Activated CD8-positive, alpha-beta T cell treated with anti-CD3 and anti-CD28 coated beads, Interleukin-2, amount 10 ng/mL, durations not matched to agents 7 days and 5 days (primary cell): ENCODE results near the gene CREG1. TPM values are rescaled to one million over a fixed set of nuclear protein-coding genes. Genes with fewer than 3 reads are reported as not detected.
"Not testable (repeated sequence)": the region's sequence is repeated elsewhere in the genome, so short reads cannot be mapped to it uniquely, and the experiment has no call there.

ENCODE experiments used
- ATAC-seq: fragments of 150-1000 bp; cut with Tn5 transposase; one replicate; pipeline ENCODE4 v1.10.0; 2021; ENCODE audit warnings: moderate library complexity
- CTCF ChIA-PET: fragments of 350-600 bp; sonication (Branson Sonifier 250); formaldehyde crosslinking; loops from one replicate; lab custom pipeline; 2021; ENCODE audit warnings: antibody characterized with exemption; lab: Charles Lee
- POLR2A ChIA-PET: fragments of 350-600 bp; sonication (Branson Sonifier 250); formaldehyde crosslinking; loops from one replicate; lab custom pipeline; 2021; ENCODE audit warnings: antibody characterized with exemption; lab: Charles Lee
- DNase-seq: peaks from one replicate; pipeline ENCODE4 v3.0.0-alpha.2; 2020
- H3K27ac Mint-ChIP-seq: one replicate; pipeline ENCODE4 v1.8.0; 2021; ENCODE audit warnings: mild to moderate bottlenecking, mixed read lengths
- H3K27me3 Mint-ChIP-seq: one replicate; pipeline ENCODE4 v1.8.0; 2021; ENCODE audit warnings: low read depth, mixed read lengths
- H3K36me3 Mint-ChIP-seq: one replicate; pipeline ENCODE4 v1.8.0; 2021; ENCODE audit warnings: low read depth, mixed read lengths
- H3K4me1 Mint-ChIP-seq: one replicate; pipeline ENCODE4 v1.8.0; 2021; ENCODE audit warnings: low read depth, mixed read lengths
- H3K4me3 Mint-ChIP-seq: one replicate; pipeline ENCODE4 v1.8.0; 2021; ENCODE audit warnings: mild to moderate bottlenecking, mixed read lengths
- H3K9me3 Mint-ChIP-seq: one replicate; pipeline ENCODE4 v1.8.0; 2022; ENCODE audit warnings: mixed read lengths; ENCODE audit not compliant: insufficient read depth
- total RNA-seq, 2 experiments: library from RNA; stranded (reverse); gene quantifications; one replicate each; pipeline ENCODE4 v1.2.3, GENCODE V29; 2021

Gene CREG1
- total RNA-seq, 2 experiments from 2014 or later, result 7.3 to 7.7 TPM

DNA sequence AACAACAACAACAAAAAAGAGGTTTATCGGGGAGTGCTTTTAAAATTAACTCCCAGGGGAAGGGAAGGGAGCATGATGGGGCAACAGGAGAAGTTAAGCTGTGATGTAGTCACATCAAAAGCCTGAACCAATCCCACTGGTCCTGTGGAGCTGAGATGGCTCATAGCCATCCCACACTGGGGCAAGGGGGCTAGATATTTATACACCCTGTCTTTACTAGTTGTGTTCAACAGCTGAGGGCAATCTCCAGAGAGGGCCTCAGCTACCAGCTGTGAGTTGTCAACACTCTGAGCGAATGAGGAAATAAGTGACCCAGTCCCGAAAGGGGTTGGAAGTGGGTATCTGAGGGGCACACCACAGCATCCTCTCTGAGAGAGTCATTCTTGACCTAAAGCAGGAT is 31.0 kb upstream of the CREG1 start:
- H3K27me3 Mint-ChIP-seq, result peaks cover 2% of the 10 kb centered on the region
- POLR2A ChIA-PET, result interaction anchor here (0.5 kb wide), 1 partner anchor 470 kb away, joined by 3 read pairs; no protein-coding TSS in a partner anchor
- H3K27ac Mint-ChIP-seq, result no peak overlapping the region
- ATAC-seq, result no peak
- no peak for DNase-seq
- H3K4me1 Mint-ChIP-seq, result no peaks in the 10 kb centered on the region
- H3K4me3 Mint-ChIP-seq, result no peak overlapping the region
- H3K36me3 Mint-ChIP-seq, result no peaks in the 10 kb centered on the region
- no peaks in the 10 kb centered on the region for H3K9me3 Mint-ChIP-seq
- CTCF ChIA-PET, result interaction anchor here (0.6 kb wide), 1 partner anchor 334 kb away, joined by 3 read pairs; no protein-coding TSS in a partner anchor

DNA sequence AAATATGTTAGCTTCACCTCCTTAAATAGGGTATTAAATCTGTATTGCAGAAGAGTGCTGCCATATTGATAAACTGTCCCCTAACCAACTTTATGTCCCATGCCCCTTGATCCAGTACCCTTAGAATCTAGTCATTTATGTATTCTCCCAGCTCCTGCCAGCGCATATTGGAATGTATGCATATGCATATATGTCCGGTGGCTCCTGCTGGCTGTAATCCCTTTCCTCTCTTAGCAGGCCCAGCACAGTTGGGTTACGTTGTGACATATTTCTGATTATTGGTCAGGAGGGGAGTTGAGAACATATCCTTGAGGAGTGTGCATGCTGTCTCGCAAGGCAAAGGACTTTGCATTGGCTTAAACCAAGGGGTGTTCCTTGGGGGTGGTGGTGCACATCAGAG is 29.2 kb upstream of the CREG1 start:
- POLR2A ChIA-PET, result no interaction called here
- CTCF ChIA-PET, result no interaction called here
- H3K9me3 Mint-ChIP-seq, result no peaks in the 10 kb centered on the region

DNA sequence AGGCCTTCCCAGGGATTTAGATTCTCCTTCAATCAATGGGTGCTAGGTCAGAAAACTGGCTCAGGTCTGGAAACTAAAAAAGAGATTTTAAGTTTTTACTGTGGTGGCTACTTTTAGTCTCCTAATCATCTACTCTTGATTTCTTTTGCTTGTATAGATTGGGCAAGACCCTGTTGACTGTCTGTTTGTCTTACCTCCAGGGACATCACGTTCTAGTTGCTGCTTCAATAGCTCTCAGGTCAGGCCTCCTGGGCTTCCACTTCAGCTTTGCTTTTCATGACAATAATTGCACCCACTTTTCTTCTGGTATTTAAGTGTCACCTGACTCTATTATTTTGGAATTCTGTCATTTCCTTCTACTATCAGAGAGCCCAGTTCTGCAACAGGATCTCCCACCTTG is 28.5 kb upstream of the CREG1 start:
- no peak for ATAC-seq
- ChIA-PET POLR2A (no interaction called here), CTCF (no interaction called here)

More for the DNA sequence above, 29.2 kb upstream of the CREG1 start:
- peaks cover 13% of the 10 kb centered on the region for H3K27me3 Mint-ChIP-seq
- no peaks in the 10 kb centered on the region for H3K36me3 Mint-ChIP-seq
- ATAC-seq (no peak), DNase-seq (no peak)
- no peaks in the 10 kb centered on the region for H3K4me1 Mint-ChIP-seq
- H3K4me3 Mint-ChIP-seq, result no peak overlapping the region
- no peak overlapping the region for H3K27ac Mint-ChIP-seq

DNA sequence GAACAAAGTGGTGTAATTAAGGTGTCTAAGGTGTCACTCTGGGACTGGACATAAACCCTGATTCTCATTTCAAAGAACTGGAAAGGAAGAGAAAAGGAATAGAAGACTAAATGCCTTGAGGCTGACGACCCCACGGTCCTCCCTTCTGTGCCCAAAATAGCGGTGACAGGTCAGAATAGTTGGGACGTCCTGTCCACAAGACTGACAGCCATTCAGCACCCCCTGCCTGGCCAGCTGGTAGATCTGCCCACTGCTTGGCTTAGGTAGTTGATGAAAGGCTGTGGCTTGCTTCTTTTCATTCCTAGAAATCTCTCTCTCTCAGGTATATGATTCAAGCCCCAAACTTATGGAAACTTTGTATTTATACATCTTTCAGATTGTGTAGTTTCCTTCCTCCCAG is 26.4 kb upstream of the CREG1 start:
- ChIA-PET POLR2A (no interaction called here), CTCF (no interaction called here)
- Mint-ChIP-seq H3K27me3 (peaks cover 32% of the 10 kb centered on the region), H3K27ac (no peak overlapping the region), H3K36me3 (no peaks in the 10 kb centered on the region), H3K4me3 (no peak overlapping the region), H3K4me1 (no peaks in the 10 kb centered on the region), H3K9me3 (no peaks in the 10 kb centered on the region)
- DNase-seq (no peak), ATAC-seq (no peak)

More for the DNA sequence above, 28.5 kb upstream of the CREG1 start:
- Mint-ChIP-seq H3K27ac (no peak overlapping the region), H3K27me3 (peaks cover 17% of the 10 kb centered on the region), H3K4me3 (no peak overlapping the region), H3K36me3 (no peaks in the 10 kb centered on the region), H3K9me3 (no peaks in the 10 kb centered on the region), H3K4me1 (no peaks in the 10 kb centered on the region)
- no peak for DNase-seq

DNA sequence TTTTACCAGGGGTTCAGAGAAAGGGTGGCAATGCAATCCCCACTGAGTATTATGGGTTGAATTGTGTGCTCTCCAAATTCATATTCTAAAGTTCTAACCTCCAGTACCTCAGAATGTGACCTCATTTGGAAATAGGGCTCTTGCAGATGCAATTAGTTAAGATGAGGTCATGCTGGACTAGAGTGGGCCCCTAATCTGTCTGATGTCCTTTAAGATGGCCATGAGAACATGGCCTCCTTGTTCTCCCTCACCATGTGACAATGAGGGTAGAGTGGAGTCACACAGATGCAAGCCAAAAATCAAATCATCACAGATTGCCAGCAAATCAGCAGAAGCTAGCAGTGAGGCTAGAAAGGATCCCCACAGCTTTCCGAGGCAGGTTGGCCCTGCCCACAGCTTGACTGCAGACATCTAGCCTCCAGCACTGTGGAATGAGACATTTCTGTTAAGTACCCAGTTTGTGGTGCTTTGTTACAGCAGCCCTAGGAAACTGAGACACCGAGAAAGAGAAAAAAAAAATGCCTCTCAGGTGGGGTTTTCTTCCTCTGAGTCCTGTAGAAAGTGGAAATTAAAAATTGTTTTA is 25.5 kb upstream of the CREG1 start:
- Mint-ChIP-seq H3K4me1 (no peaks in the 10 kb centered on the region), H3K9me3 (no peaks in the 10 kb centered on the region), H3K36me3 (no peaks in the 10 kb centered on the region), H3K27ac (no peak overlapping the region), H3K4me3 (no peak overlapping the region), H3K27me3 (peaks cover 33% of the 10 kb centered on the region)
- ChIA-PET CTCF (no interaction called here), POLR2A (no interaction called here)
- no peak for DNase-seq
- no peak for ATAC-seq

DNA sequence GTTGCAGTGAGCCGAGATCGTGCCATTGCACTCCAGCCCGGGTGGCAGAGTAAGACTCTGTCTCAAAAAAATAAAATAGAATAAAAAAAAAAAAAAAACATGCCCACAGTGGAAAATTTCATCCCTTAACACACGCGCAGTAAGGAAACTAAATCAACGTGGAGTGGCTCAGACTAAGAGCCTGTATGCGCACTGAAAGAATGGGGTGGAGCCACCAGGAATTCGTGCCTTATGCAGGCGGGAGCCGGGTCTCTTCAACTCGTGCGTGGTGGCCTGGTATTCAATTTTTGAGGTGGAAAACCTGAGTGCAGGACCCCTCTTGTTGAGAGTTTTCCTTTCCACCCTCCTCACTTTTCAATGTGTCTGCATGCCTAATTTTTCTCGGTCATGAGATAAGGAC is 22.1 kb upstream of the CREG1 start:
- H3K4me1 Mint-ChIP-seq, result no peaks in the 10 kb centered on the region
- no peaks in the 10 kb centered on the region for H3K9me3 Mint-ChIP-seq
- no peak overlapping the region for H3K27ac Mint-ChIP-seq
- DNase-seq (no peak), ATAC-seq (no peak)
- ChIA-PET CTCF (interaction anchor here (1.4 to 1.8 kb wide), 2 partner anchors 11 to 18 kb away, joined by 3 to 5 read pairs; no protein-coding TSS in a partner anchor), POLR2A (no interaction called here)
- H3K36me3 Mint-ChIP-seq, result peaks cover 2% of the 10 kb centered on the region
- peaks cover 36% of the 10 kb centered on the region for H3K27me3 Mint-ChIP-seq
- H3K4me3 Mint-ChIP-seq, result no peak overlapping the region

DNA sequence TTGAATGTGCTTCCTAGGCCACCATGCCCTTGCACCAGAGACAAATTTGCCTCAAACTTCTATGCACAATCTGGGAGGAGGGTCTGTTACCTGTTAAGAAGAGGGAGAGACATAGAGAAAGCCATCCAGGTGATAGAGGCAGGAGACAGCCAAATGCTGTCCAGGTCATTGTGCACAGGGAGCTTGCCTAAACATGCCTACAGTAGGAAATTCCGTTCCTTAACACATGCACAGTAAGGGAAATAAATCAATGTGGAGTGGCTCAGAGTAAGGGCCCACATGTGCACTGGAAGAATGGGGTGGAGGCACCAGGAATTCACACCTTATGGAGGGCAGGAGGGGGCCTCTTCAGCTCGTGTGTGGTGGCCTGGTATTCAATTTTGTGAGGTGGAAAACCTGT is 19.5 kb upstream of the CREG1 start:
- no peaks in the 10 kb centered on the region for H3K4me1 Mint-ChIP-seq

DNA sequence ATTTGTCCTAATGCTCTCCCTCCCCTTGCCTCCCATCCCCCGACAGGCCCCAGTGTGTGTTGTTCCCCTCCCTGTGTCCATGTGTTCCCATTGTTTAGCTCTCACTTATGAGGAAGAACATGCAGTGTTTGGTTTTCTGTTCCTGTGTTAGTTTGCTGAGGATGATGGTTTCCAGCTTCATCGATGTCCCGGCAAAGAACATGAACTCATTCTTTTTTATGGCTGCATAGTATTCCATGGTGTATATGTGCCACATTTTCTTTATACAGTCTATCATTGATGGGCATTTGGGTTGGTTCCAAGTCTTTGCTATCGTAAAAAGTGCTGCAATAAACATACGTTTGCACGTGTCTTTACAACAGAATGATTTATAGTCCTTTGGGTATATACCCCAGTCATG is 17.1 kb upstream of the CREG1 start:
- DNase-seq, ATAC-seq, CTCF ChIA-PET, H3K9me3 Mint-ChIP-seq, H3K4me3 Mint-ChIP-seq, H3K27ac Mint-ChIP-seq, H3K36me3 Mint-ChIP-seq, H3K4me1 Mint-ChIP-seq: not testable (repeated sequence)
- POLR2A ChIA-PET, result interaction anchor here (1.2 kb wide), 1 partner anchor 67 kb away, joined by 3 read pairs; no protein-coding TSS in a partner anchor
- H3K27me3 Mint-ChIP-seq, result peaks cover 16% of the 10 kb centered on the region

More for the DNA sequence above, 19.5 kb upstream of the CREG1 start:
- H3K4me3 Mint-ChIP-seq, result no peak overlapping the region
- CTCF ChIA-PET, result interaction anchor here (1.1 to 1.9 kb wide), 3 partner anchors 64 to 115 kb away, joined by 3 to 4 read pairs (median 3); no protein-coding TSS in a partner anchor
- no peaks in the 10 kb centered on the region for H3K9me3 Mint-ChIP-seq
- POLR2A ChIA-PET, result no interaction called here
- peaks cover 32% of the 10 kb centered on the region for H3K27me3 Mint-ChIP-seq
- peaks cover 2% of the 10 kb centered on the region for H3K36me3 Mint-ChIP-seq
- DNase-seq (no peak), ATAC-seq (no peak)
- no peak overlapping the region for H3K27ac Mint-ChIP-seq

DNA sequence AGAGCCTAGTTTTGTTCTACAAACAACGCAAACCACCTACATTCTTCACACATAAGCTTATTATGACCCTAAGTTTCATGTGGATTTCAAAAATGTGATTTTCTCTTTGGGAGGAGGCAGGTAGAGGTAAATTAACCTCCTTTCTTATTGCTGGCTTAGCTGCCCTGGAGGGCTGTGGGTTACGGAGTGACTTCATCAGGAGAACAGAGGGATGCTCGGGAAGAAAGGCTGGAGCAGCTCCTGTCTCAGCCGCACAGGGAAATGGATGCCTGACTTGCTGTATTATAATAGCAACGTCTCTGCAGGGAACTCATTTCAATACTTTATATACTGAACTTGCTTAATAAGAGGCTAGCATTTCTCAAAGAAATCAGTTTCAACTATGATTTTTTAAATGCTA is 14.1 kb upstream of the CREG1 start:
- ATAC-seq, result no peak

DNA sequence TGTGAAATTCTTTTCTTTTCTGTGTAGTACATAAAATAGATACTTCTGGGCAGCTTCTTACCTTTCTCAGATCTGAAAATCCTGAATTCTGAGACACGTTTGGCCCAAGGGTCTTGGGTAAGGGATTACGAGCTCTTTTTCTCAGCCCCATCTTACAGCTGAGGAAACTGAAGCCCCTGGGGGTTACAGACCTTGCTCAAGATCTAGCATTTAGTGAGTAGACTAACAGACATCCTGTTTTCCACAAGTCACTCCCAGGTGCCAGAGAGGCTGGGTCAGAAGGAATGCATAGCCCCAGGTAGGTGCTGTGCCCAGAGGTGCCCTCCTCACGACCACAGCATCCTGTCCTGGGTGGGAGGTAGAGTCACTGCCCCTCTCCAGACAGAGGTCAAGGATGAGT is 13.2 kb upstream of the CREG1 start:
- POLR2A ChIA-PET, result no interaction called here

More for the DNA sequence above, 14.1 kb upstream of the CREG1 start:
- Mint-ChIP-seq H3K9me3 (no peaks in the 10 kb centered on the region), H3K4me1 (no peaks in the 10 kb centered on the region), H3K27me3 (peaks cover 9% of the 10 kb centered on the region), H3K27ac (no peak overlapping the region), H3K36me3 (no peaks in the 10 kb centered on the region), H3K4me3 (no peak overlapping the region)
- DNase-seq, result no peak
- ChIA-PET CTCF (interaction anchor here (1.1 to 1.4 kb wide), 3 partner anchors 9 to 33 kb away, joined by 3 read pairs; no protein-coding TSS in a partner anchor), POLR2A (no interaction called here)

DNA sequence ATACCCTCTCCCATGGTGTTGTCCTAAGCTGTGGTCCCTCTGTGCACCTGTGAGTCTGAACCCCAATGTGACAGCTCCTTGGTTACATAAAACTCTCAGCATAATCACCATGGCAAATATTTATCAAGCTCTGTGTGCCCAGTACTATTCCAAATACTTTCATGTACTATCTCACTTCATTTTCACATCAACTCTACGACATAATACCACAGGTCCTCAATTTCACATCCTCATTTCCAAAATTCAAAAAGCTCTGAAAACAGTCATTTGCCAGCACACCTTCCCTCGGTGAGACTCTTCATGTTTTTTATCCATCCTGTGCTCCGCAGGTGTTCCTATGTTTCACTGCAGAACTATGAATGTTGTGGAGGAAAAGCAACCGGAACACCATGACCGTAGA is 12.4 kb upstream of the CREG1 start:
- H3K9me3 Mint-ChIP-seq, result no peaks in the 10 kb centered on the region
- no peaks in the 10 kb centered on the region for H3K4me1 Mint-ChIP-seq
- H3K4me3 Mint-ChIP-seq, result no peak overlapping the region
- no peak for DNase-seq
- no peak for ATAC-seq
- ChIA-PET POLR2A (no interaction called here), CTCF (interaction anchor here (1.1 to 2.8 kb wide), 5 partner anchors 8 to 122 kb away, joined by 3 to 20 read pairs (median 5); no protein-coding TSS in a partner anchor)
- no peak overlapping the region for H3K27ac Mint-ChIP-seq
- no peaks in the 10 kb centered on the region for H3K36me3 Mint-ChIP-seq
- peaks cover 9% of the 10 kb centered on the region for H3K27me3 Mint-ChIP-seq

More for the DNA sequence above, 13.2 kb upstream of the CREG1 start:
- ATAC-seq (no peak), DNase-seq (no peak)
- H3K36me3 Mint-ChIP-seq, result no peaks in the 10 kb centered on the region
- peaks cover 9% of the 10 kb centered on the region for H3K27me3 Mint-ChIP-seq
- H3K4me3 Mint-ChIP-seq, result no peak overlapping the region
- no peaks in the 10 kb centered on the region for H3K4me1 Mint-ChIP-seq
- no peaks in the 10 kb centered on the region for H3K9me3 Mint-ChIP-seq
- no peak overlapping the region for H3K27ac Mint-ChIP-seq
- CTCF ChIA-PET, result interaction anchor here (1.2 to 1.9 kb wide), 3 partner anchors 9 to 121 kb away, joined by 3 to 6 read pairs (median 5); no protein-coding TSS in a partner anchor

DNA sequence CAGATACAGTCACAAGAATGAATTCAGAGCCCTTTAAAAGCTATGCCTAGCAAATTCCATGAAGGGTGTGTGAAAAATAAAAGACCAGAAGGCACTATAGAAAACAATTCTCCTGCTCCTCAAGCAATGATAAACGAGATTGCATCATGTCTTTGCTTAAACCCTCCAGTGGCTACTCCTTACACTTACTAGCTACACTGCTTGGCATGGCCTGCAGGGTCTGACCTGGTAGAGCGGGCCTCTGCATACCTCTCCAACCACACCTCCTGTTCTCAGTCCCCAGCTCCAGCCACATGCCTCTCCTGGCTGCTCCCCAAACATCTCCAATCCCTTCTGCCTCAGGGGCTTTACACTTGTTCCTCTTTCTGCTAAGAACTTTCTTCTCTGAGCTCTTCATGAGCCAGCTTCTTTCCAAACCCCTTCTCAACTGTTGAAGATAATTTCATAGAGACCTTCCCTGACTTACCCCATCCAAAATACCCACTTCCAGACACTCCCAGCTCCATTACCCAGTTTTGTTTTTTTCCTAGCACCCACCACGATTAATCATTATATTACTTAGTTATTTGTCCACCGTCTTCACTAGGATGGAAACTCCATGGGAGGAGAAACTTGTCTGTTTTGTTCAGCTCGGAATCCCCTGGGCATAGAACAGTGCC is 11.2 kb upstream of the CREG1 start:
- H3K36me3 Mint-ChIP-seq, result no peaks in the 10 kb centered on the region
- peaks cover 9% of the 10 kb centered on the region for H3K27me3 Mint-ChIP-seq
- ChIA-PET CTCF (interaction anchor here (0.6 to 2.9 kb wide), 9 partner anchors 9 to 123 kb away, joined by 3 to 20 read pairs (median 4); partner anchors contain the start of gene CREG1), POLR2A (interaction anchor here (0.6 kb wide), 1 partner anchor 268 kb away, joined by 3 read pairs; no protein-coding TSS in a partner anchor)
- no peak overlapping the region for H3K4me3 Mint-ChIP-seq
- H3K9me3 Mint-ChIP-seq, result no peaks in the 10 kb centered on the region
- ATAC-seq (no peak), DNase-seq (no peak)
- no peaks in the 10 kb centered on the region for H3K4me1 Mint-ChIP-seq
- no peak overlapping the region for H3K27ac Mint-ChIP-seq
